ENCODE measurements around the gene GPNMB. TPM values are rescaled to one million over a fixed set of nuclear protein-coding genes. Genes with fewer than 3 reads are reported as not detected.

Gene GPNMB
- total RNA-seq, 4 donors from 2014 or later: 46.1 to 94.9 (median 60.7) TPM

- 57% methylated on average over 17 of the region's 76 CpGs for WGBS
- DNase-seq (ENCODE audit: extremely low spot score): no peak
- TF ChIP-seq EP300 (IDR thresholded peaks at IDR 0.05): no peak
- TF ChIP-seq CTCF (IDR thresholded peaks at IDR 0.05): no peak
- no peak for TF ChIP-seq POLR2AphosphoS5 (IDR thresholded peaks at IDR 0.05)
- TF ChIP-seq POLR2A (IDR thresholded peaks at IDR 0.05; ENCODE audit: low read depth): no peak
- intact Hi-C loops (cut with DNase I): no loop called here
- H3K27ac ChIP-seq (replicated peaks in 1 of 4): peak overlapping the region in 2 of 4 donors; percentile 31 to 39
- H3K36me3 ChIP-seq: peaks cover 8 to 15% (median 8%) of the 10 kb centered on the region in 4 donors
- H3K27me3 ChIP-seq: peaks cover 0 to 14% (median 2%) of the 10 kb centered on the region in 4 donors
- H3K4me3 ChIP-seq: peak overlapping the region; percentile 41 to 53 (median 46)
- H3K4me1 ChIP-seq: peaks cover 0 to 10% (median 7%) of the 10 kb centered on the region in 4 donors
- H3K9me3 ChIP-seq: no peaks in the 10 kb centered on the region
Measured at GRCh38 chr7:23205909-23206767, 40.4 kb upstream of the GPNMB start.

GRCh38 chr7:23207021-23207420, 39.6 kb upstream of the GPNMB start:
- intact Hi-C loops (cut with DNase I): no loop called here
- H3K9me3 ChIP-seq: no peaks in the 10 kb centered on the region
- H3K4me1 ChIP-seq: peaks cover 0 to 10% (median 7%) of the 10 kb centered on the region in 4 donors
- H3K27ac ChIP-seq (replicated peaks in 1 of 4): no peak overlapping the region
- H3K36me3 ChIP-seq: peaks cover 0 to 6% (median 0%) of the 10 kb centered on the region in 4 donors
- DNase-seq (ENCODE audit: extremely low spot score): no peak
- WGBS: 93% methylated on average over 2 of the region's 2 CpGs
- H3K4me3 ChIP-seq: no peak overlapping the region
- H3K27me3 ChIP-seq: peaks cover 0 to 14% (median 2%) of the 10 kb centered on the region in 4 donors
- no peak for TF ChIP-seq POLR2A (IDR thresholded peaks at IDR 0.05; ENCODE audit: low read depth)
- TF ChIP-seq EP300 (IDR thresholded peaks at IDR 0.05): no peak
- no peak for TF ChIP-seq POLR2AphosphoS5 (IDR thresholded peaks at IDR 0.05)
- TF ChIP-seq CTCF (IDR thresholded peaks at IDR 0.05): no peak

- 78% methylated on average over 3 of the region's 3 CpGs for WGBS
- Histone ChIP-seq H3K27ac (replicated peaks in 1 of 4) (no peak overlapping the region), H3K36me3 (no peaks in the 10 kb centered on the region), H3K4me3 (no peak overlapping the region), H3K27me3 (peaks cover 0 to 14% (median 2%) of the 10 kb centered on the region in 4 donors), H3K4me1 (peaks cover 0 to 10% (median 7%) of the 10 kb centered on the region in 4 donors), H3K9me3 (no peaks in the 10 kb centered on the region)
- DNase-seq (ENCODE audit: extremely low spot score): no peak
- TF ChIP-seq EP300 (IDR thresholded peaks at IDR 0.05): no peak
- intact Hi-C loops (cut with DNase I): no loop called here
Measured at GRCh38 chr7:23207884-23208283, 38.7 kb upstream of the GPNMB start.

- Histone ChIP-seq H3K36me3 (no peaks in the 10 kb centered on the region), H3K27me3 (peaks cover 0 to 14% (median 2%) of the 10 kb centered on the region in 4 donors), H3K4me1 (peaks cover 0 to 10% (median 7%) of the 10 kb centered on the region in 4 donors), H3K27ac (replicated peaks in 1 of 4) (no peak overlapping the region), H3K4me3 (no peak overlapping the region), H3K9me3 (no peaks in the 10 kb centered on the region)
- intact Hi-C loops (cut with DNase I): no loop called here
- TF ChIP-seq CTCF (IDR thresholded peaks at IDR 0.05) (no peak), POLR2A (IDR thresholded peaks at IDR 0.05; ENCODE audit: low read depth) (no peak), POLR2AphosphoS5 (IDR thresholded peaks at IDR 0.05) (no peak), EP300 (IDR thresholded peaks at IDR 0.05) (no peak)
- 81% methylated on average over 4 of the region's 4 CpGs for WGBS
- DNase-seq (ENCODE audit: extremely low spot score): no peak
Measured at GRCh38 chr7:23208316-23208715, 38.3 kb upstream of the GPNMB start.

GRCh38 chr7:23210506-23210905, 36.1 kb upstream of the GPNMB start:
- peaks cover 0 to 14% (median 2%) of the 10 kb centered on the region in 4 donors for H3K27me3 ChIP-seq
- intact Hi-C loops (cut with DNase I): no loop called here
- H3K4me1 ChIP-seq: peaks cover 0 to 8% (median 7%) of the 10 kb centered on the region in 4 donors
- no peak overlapping the region for H3K27ac ChIP-seq (replicated peaks in 1 of 4)
- H3K36me3 ChIP-seq: no peaks in the 10 kb centered on the region
- WGBS: 70% methylated on average over 2 of the region's 2 CpGs
- no peaks in the 10 kb centered on the region for H3K9me3 ChIP-seq
- no peak for DNase-seq (ENCODE audit: extremely low spot score)
- no peak for TF ChIP-seq CTCF (IDR thresholded peaks at IDR 0.05)
- TF ChIP-seq EP300 (IDR thresholded peaks at IDR 0.05): no peak
- no peak for TF ChIP-seq POLR2AphosphoS5 (IDR thresholded peaks at IDR 0.05)
- TF ChIP-seq POLR2A (IDR thresholded peaks at IDR 0.05; ENCODE audit: low read depth): no peak
- no peak overlapping the region for H3K4me3 ChIP-seq

All from esophagus muscularis mucosa (tissue), 4 donors.